ENCODE measurements around the gene PRIMPOL. TPM values are rescaled to one million over a fixed set of nuclear protein-coding genes. Genes with fewer than 3 reads are reported as not detected.
"Not testable (repeated sequence)": the region's sequence is repeated elsewhere in the genome, so short reads cannot be mapped to it uniquely, and the experiment has no call there.

Gene PRIMPOL
- total RNA-seq, 1 donor from 2014 or later, result 13.2 TPM

GRCh38 chr4:184636897-184637296, 12.6 kb upstream of the PRIMPOL start:
- no peak for DNase-seq (ENCODE audit: extremely low read depth, low read depth, low spot score)

- no peak for DNase-seq (ENCODE audit: extremely low read depth, low read depth, low spot score)
Measured at GRCh38 chr4:184641022-184641421, 8.5 kb upstream of the PRIMPOL start.

- DNase-seq (ENCODE audit: extremely low read depth, low read depth, low spot score), result no peak
Measured at GRCh38 chr4:184641451-184641850, 8.1 kb upstream of the PRIMPOL start.

- no peak for DNase-seq (ENCODE audit: extremely low read depth, low read depth, low spot score)
Measured at GRCh38 chr4:184643731-184644130, 5.8 kb upstream of the PRIMPOL start.

- DNase-seq (ENCODE audit: extremely low read depth, low read depth, low spot score), result no peak
Measured at GRCh38 chr4:184644553-184645307, 4.8 kb upstream of the PRIMPOL start.

- DNase-seq (ENCODE audit: extremely low read depth, low read depth, low spot score), result no peak
Measured at GRCh38 chr4:184645904-184646610, 3.5 kb upstream of the PRIMPOL start.

- DNase-seq (ENCODE audit: extremely low read depth, low read depth, low spot score), result no peak
Measured at GRCh38 chr4:184647266-184648053, 2.1 kb upstream of the PRIMPOL start.

GRCh38 chr4:184648054-184648312, 1.6 kb upstream of the PRIMPOL start:
- no peak for DNase-seq (ENCODE audit: extremely low read depth, low read depth, low spot score)

GRCh38 chr4:184648313-184649025, 1.1 kb upstream of the PRIMPOL start:
- no peak for DNase-seq (ENCODE audit: extremely low read depth, low read depth, low spot score)

GRCh38 chr4:184649971-184650855, 675 bp downstream of the PRIMPOL start:
- DNase-seq (ENCODE audit: extremely low read depth, low read depth, low spot score), result no peak

GRCh38 chr4:184651899-184652298, 2.4 kb downstream of the PRIMPOL start:
- no peak for DNase-seq (ENCODE audit: extremely low read depth, low read depth, low spot score)

- not testable (repeated sequence) for DNase-seq (ENCODE audit: extremely low read depth, low read depth, low spot score)
Measured at GRCh38 chr4:184652681-184653080, 3.1 kb downstream of the PRIMPOL start.

GRCh38 chr4:184653650-184654049, 4.1 kb downstream of the PRIMPOL start:
- no peak for DNase-seq (ENCODE audit: extremely low read depth, low read depth, low spot score)

GRCh38 chr4:184655889-184656869, 6.6 kb downstream of the PRIMPOL start:
- no peak for DNase-seq (ENCODE audit: extremely low read depth, low read depth, low spot score)

- DNase-seq (ENCODE audit: extremely low read depth, low read depth, low spot score), result no peak
Measured at GRCh38 chr4:184657144-184657543, 7.6 kb downstream of the PRIMPOL start.

- not testable (repeated sequence) for DNase-seq (ENCODE audit: extremely low read depth, low read depth, low spot score)
Measured at GRCh38 chr4:184657820-184658219, 8.3 kb downstream of the PRIMPOL start.

- DNase-seq (ENCODE audit: extremely low read depth, low read depth, low spot score), result no peak
Measured at GRCh38 chr4:184660978-184661377, 11.4 kb downstream of the PRIMPOL start.

GRCh38 chr4:184662236-184662635, 12.7 kb downstream of the PRIMPOL start:
- no peak for DNase-seq (ENCODE audit: extremely low read depth, low read depth, low spot score)

Measured in glomerular endothelial cell (primary cell).